Mononuclear cell (primary cell): ENCODE results near the gene IFNA1. TPM values are rescaled to one million over a fixed set of nuclear protein-coding genes. Genes with fewer than 3 reads are reported as not detected.
"Not testable (repeated sequence)": the region's sequence is repeated elsewhere in the genome, so short reads cannot be mapped to it uniquely, and the experiment has no call there.

ENCODE experiments used
- H3K27me3 ChIP-seq: 2 replicates; pipeline ENCODE4 v1.6.0; 2011; ENCODE audit warnings: low read length, control low read depth; ENCODE audit not compliant: insufficient read depth
- H3K4me1 ChIP-seq: 2 replicates; pipeline ENCODE4 v1.5.1; 2011; ENCODE audit warnings: mild to moderate bottlenecking, low read length, control low read depth; ENCODE audit not compliant: insufficient read depth
- H3K4me3 ChIP-seq: 2 replicates; pipeline ENCODE4 v1.5.1; 2011; ENCODE audit warnings: mild to moderate bottlenecking, low read length, moderate library complexity
- H3K9me3 ChIP-seq: 2 replicates; pipeline ENCODE4 v1.5.1; 2011; ENCODE audit warnings: low read depth, mild to moderate bottlenecking, control low read depth, low read length
- total RNA-seq: library from RNA; depleted of rRNA; stranded (reverse); fragments of >200 nt; gene quantifications from one replicate; pipeline ENCODE4 v1.2.3, GENCODE V29; 2012

The IFNA1 gene
- total RNA-seq, 1 donor: not detected

DNA sequence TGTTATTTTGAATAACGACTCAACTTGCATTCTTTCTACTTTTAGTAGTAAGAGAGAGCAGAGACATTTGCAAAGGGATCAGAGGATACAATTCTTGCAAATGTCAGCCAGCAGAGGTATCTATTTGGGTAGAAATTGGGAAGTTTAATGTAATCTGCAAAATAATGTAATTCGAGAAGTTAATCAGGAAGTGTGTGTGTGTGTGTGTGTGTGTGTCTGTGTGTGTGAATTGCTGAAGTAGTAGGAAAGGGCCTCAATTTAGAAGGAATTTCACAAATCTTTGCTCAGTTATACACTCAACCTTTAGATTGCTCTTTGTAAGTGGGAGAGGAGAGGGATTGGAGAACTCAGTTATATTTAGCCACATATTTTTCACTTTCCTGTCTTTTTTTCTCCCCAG, 11.0 kb upstream of the IFNA1 start:
- Histone ChIP-seq H3K4me3 (no peak overlapping the region), H3K9me3 (no peaks in the 10 kb centered on the region), H3K27me3 (peaks cover 33% of the 10 kb centered on the region), H3K4me1 (no peaks in the 10 kb centered on the region)

DNA sequence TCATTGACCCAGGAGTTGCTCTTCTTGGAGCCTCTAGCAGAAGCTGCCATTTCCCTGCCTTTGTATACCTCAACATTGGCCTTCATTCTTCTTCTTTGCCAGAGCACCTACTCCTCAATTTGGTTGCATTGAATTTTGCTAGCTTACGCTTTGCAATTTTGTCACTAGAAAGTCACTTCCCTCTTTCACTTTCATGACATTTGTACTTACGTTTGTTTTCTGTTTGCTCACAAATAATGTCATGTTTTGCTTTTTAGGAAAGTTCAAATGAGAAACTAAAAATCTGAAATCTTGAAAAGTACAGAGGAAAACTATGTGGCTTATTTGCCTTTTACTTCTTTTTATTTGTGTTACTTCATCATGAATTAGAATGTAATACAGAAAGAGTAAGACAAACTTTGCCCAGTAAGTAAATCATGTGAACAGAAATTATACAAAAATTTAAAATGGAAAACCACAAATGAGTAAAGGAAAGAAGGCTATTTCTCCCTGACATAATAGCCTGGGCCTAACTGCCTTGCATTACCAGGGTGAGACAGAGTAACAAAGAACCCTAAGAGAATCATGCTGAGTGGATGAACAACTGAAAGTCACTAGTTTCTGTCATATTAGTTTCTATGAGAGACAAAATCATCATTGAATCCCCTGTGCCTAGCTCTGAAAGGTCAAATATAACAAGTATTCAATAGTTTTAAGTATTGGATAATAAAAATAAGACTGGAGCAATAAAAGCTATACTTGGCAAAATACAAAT, 7.4 kb upstream of the IFNA1 start:
- Histone ChIP-seq H3K4me1 (no peaks in the 10 kb centered on the region), H3K4me3 (no peak overlapping the region), H3K9me3 (no peaks in the 10 kb centered on the region), H3K27me3 (peaks cover 28% of the 10 kb centered on the region)

DNA sequence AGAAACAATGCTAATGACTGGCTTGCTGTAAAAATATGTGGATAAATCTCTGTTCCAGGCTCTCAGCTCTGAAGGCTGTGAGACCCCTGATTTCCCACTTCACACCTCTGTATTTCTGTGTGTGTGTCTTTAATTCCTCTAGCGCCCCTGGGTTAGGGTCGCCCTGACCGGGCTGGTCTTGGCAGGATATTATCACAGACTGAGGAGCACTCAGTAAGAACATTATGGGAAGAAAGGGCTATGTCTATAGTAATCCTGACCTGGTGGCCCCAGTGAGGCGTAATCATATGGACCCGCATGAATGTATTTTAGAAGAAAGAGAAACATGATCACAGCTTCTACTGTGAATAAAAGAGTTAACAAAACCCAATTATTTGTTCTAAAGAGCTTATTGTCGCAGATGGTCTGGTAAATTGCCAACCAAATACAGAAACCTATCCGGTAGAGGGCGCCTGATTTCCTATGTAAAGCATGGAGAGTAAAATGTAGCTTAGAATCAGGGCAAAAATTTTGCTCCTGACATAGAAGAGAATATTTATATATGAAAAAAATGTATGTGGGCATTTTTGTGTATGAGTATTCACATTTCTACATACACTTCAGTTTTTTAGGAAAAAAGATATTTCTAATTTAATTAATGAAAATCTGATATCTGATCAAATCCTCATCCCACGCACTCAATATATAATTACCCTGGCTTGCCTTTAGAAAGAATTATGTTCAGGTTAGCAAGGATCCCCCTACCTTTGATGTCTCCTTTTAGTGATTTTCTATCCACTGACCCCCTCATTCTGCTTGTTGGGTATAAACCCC, 5.8 kb upstream of the IFNA1 start:
- Histone ChIP-seq H3K27me3 (peaks cover 28% of the 10 kb centered on the region), H3K4me3 (no peak overlapping the region)

DNA sequence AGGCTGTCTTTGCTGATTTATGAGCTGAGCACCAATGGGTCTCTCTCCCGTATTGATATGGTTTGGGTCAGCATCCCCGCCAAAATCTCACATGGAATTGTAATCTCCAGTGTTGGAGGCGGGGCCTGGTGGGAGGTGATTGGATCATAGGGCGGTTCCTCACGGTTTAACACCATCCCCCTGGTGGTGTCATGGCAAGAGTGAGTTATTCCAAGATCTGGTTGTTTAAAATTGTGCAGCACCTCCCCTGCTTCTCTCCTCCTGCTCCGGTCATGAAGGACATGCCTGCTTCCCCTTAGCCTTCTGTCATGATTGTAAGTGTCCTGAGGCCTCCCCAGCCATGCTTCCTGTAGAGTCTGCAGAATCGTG, 5.2 kb upstream of the IFNA1 start:
- H3K9me3 ChIP-seq, H3K4me1 ChIP-seq, H3K4me3 ChIP-seq: not testable (repeated sequence)
- peaks cover 26% of the 10 kb centered on the region for H3K27me3 ChIP-seq

More for the DNA sequence above, 5.8 kb upstream of the IFNA1 start:
- Histone ChIP-seq H3K9me3 (no peaks in the 10 kb centered on the region), H3K4me1 (no peaks in the 10 kb centered on the region)

DNA sequence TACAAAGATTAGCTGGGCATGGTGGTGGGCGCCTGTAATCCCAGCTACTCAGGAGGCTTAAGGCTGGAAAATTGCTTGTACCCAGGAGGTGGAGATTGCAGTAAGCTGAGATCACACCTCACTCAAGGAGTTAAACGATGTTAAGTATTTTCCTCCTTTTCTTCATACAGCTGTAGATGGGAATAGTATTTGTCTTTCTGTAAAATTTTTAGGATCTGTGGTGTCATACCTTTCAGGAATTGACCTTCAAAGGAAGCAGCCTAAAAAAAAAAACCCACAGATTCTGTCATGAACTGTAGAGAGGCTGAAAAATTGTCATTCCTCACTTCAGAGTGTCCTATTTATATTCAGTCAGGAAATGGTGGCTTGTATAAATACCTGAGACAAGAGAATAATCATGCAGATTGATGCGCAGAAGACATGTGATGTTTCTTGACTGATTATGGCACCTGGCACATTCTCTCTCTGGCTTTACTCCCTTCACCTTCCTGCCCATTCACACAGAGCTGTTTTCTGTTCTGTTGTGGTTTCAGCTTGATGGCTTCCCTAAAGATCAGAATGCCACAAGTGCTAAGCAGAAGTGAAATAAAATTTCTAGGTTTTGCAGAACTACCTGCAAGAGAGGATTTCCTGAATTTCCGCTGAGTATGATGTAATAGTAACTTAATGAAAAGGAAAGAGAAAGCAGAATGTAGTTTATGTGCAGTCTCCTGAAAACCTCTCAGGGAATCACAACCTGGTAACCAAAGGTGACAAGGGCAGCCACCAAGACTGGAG, 3.8 kb downstream of the IFNA1 start:
- peaks cover 14% of the 10 kb centered on the region for H3K4me1 ChIP-seq
- H3K9me3 ChIP-seq: no peaks in the 10 kb centered on the region
- H3K4me3 ChIP-seq: no peak overlapping the region
- peaks cover 28% of the 10 kb centered on the region for H3K27me3 ChIP-seq

DNA sequence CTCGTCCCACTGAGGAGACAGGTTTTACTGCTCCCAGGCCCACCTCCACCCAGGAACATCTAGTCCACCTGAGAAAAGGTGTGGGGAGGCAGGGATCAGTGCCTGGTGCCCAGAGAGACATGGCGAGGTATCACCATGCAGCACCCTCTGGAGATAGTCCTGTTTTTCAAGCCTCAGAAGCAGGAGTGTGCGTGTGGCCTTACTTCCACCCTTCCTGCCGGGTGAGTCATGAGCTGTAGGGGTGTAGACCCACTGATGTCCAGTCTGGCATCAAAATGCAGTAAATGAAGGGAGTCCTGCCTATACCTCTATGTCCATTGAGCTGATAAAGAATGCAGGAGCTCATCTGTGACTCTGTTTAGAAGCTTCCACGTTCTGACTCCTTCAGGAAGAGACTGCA, 9.1 kb downstream of the IFNA1 start:
- H3K27me3 ChIP-seq: peaks cover 31% of the 10 kb centered on the region
- not testable (repeated sequence) for H3K9me3 ChIP-seq, H3K4me3 ChIP-seq, H3K4me1 ChIP-seq

DNA sequence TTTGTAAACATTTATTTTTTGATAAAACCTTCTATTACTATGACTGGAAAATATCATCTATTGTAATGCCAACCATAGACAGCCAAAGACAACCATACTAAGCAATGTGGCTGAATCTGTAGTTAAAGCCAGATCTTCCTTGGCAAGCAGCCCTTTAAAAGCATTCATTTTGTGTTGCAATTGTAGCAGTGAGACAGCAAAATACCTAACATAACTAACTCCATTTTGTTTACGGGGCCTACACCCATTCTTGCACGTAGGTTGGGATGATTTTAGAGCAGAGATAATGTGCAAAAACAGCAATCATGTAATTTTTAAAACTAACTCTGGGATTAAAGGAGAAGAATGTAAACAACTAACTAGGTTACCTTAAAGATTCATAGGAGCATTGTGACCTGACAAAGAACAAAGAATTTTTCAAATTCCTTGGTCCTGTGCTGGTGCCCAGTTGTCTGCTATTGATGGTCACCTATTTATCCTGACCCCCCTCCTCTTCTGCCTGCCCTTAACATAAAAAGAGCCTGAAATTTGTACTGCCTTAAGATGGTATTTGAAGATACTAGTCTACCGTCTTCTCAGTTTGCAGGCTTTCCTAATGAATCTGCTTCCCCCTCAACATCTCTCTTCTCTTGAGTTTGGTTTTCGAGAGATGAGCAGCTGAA, 10.6 kb downstream of the IFNA1 start:
- Histone ChIP-seq H3K4me1 (no peaks in the 10 kb centered on the region), H3K9me3 (no peaks in the 10 kb centered on the region), H3K27me3 (peaks cover 33% of the 10 kb centered on the region)

DNA sequence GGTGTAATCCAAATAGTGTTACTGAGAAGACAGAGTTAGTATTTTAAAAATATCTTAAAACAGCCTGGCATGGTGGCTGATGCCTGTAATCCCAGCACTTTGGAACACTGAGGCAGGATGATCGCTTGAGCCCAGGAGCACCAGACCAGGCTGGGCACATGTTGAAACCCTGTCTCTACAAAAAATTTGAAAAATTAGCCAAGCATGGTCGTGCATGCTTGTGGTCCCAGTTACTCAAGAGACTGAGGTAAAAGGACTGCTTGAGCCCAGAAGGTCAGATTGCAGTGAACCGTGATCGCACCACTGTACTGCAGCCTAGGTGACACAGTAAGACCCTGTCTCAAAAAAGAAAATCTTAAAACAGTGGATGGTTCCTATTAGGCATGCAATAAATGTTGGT, 12.4 kb downstream of the IFNA1 start:
- Histone ChIP-seq H3K27me3 (peaks cover 19% of the 10 kb centered on the region), H3K9me3 (no peaks in the 10 kb centered on the region), H3K4me1 (no peaks in the 10 kb centered on the region), H3K4me3 (no peak overlapping the region)

More for the DNA sequence above, 10.6 kb downstream of the IFNA1 start:
- H3K4me3 ChIP-seq: no peak overlapping the region

DNA sequence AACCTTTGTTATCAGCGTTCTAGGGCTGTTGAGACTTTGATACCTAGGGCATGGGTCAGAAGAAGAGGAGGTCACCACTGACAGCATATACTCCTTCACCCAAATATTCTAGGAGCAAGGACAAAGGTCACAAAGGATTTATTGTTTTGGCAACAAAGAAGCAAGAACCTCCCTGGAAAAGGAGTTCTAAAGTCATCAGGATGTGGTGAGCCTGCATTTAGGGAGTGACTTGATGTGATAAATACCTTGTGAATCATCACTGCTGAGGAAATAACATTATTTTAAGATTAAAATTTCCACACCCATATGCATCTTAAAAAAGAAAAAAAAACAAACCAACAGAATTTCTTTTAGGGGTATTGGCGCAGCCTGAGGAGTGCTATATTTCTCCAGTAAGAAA, 13.9 kb downstream of the IFNA1 start:
- Histone ChIP-seq H3K9me3 (no peaks in the 10 kb centered on the region), H3K4me3 (no peak overlapping the region), H3K27me3 (peaks cover 12% of the 10 kb centered on the region), H3K4me1 (no peaks in the 10 kb centered on the region)

DNA sequence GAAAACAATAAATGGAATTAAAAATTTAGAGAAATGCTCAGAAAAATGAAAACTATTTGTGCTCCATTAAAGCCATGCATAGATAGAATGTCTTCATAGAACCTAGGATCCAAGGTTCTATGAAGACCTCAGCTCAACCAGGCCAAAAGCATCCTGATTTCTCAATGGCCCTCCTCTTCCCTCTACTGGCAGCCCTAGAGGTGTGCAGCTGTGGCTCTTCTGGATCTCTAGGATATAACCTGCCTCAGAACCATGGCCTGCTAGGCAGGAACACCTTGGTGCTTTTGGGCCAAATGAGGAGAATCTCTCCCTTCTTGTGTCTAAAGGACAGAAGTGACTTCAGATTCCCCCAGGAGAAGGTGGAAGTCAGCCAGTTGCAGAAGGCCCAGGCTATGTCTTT, 15.1 kb downstream of the IFNA1 start:
- peaks cover 14% of the 10 kb centered on the region for H3K27me3 ChIP-seq

DNA sequence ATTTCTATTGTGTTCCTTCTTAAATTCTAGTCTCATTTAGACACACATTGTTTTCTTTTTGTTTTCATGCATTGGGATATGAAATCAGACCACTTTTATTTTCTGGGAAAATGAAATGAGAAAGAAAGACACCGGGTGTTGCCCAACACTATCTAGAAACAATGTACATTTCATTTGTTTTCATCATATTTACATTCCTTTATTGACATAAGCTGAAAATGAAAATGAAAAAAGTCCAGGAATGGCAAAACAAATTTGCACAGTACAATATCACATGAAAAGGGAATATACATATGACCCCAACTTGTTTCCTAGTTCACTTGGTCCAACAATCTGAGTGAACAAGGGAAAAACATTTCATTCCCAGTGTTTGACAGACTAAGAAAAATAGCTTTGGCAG, 21.1 kb downstream of the IFNA1 start:
- no peaks in the 10 kb centered on the region for H3K4me1 ChIP-seq

More for the DNA sequence above, 15.1 kb downstream of the IFNA1 start:
- H3K9me3 ChIP-seq: no peaks in the 10 kb centered on the region
- no peak overlapping the region for H3K4me3 ChIP-seq
- no peaks in the 10 kb centered on the region for H3K4me1 ChIP-seq

DNA sequence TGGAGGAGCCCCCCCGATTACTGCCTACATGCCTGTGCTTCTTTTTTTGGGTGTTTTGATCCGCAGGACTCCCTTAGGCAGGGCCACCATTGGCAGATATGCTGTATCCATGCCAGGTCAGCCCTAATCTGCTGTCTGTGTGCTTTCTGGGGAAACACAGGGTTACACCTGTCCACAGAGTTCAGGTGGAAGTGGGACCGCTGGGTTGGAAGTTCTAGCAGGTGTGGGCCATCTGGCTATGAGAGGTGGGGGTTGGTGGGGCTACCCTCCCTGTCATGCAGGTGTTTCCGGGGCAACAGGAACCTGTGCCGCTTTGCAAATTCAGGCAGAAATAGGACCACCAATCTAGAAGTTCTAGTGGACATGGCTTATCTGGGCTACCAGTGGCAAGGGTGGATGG, 24.9 kb downstream of the IFNA1 start:
- no peak overlapping the region for H3K4me3 ChIP-seq
- peaks cover 11% of the 10 kb centered on the region for H3K27me3 ChIP-seq

More for the DNA sequence above, 21.1 kb downstream of the IFNA1 start:
- Histone ChIP-seq H3K9me3 (no peaks in the 10 kb centered on the region), H3K27me3 (peaks cover 8% of the 10 kb centered on the region), H3K4me3 (no peak overlapping the region)

DNA sequence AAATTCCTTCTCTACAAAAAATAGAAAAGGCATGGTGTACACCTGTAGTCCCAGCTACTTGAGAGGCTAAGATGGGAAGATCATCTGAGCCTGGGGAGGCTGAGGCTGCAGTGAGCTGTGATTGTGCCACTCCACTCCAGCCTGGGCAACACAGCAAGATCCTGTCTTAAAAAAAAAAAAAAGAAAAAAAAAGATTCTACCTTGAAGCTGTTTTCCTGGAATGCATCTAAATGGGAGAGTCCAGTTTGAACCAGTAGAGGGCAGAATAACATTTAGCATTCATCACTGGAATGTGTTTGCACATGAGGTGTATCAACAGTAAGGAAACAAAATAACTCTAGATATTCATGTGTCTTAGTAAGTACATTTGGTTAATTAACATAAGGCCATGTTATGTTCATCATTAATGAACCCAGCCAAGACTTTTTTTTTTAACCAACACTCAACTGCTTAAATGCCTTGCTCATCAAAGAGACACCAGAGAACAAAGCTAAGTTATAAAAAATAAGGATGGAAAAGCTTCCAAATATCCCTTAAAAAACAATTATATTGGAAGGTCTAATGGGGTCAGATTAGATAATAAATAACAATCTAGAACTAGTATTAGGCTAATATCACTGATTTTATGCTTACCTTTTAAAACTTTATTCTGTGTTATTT, 25.8 kb downstream of the IFNA1 start:
- H3K27me3 ChIP-seq: peaks cover 9% of the 10 kb centered on the region
- H3K4me3 ChIP-seq: no peak overlapping the region
- no peaks in the 10 kb centered on the region for H3K4me1 ChIP-seq
- H3K9me3 ChIP-seq: no peaks in the 10 kb centered on the region

More for the DNA sequence above, 24.9 kb downstream of the IFNA1 start:
- H3K9me3 ChIP-seq: no peaks in the 10 kb centered on the region
- no peaks in the 10 kb centered on the region for H3K4me1 ChIP-seq

DNA sequence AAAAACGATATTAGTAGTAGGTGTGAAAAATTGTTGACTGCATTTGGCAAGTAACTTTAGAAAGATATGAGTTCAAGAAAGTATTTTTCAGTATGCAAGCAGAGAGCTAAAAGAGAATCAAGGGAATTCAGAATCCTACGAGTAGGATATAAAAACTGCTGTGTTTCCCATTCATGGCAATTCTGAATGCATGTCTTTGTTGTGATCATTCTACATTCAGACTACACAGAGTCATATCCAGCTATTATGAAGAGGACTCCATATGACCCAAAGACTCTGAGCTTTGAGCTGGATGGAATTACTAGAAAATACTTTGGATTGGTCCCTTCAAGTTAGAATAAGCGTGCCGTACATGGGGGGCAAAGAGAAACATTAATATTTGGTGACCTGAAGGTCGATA, 29.9 kb downstream of the IFNA1 start:
- Histone ChIP-seq H3K9me3 (no peaks in the 10 kb centered on the region), H3K4me3 (no peak overlapping the region), H3K27me3 (peaks cover 9% of the 10 kb centered on the region), H3K4me1 (no peaks in the 10 kb centered on the region)
